ENCODE measurements around the gene SSX2IP. TPM values are rescaled to one million over a fixed set of nuclear protein-coding genes. Genes with fewer than 3 reads are reported as not detected.

SSX2IP gene
- polyA plus RNA-seq, 3 donors: 0.85 to 2.8 (median 2.2) TPM

- intact Hi-C loops (cut with micrococcal nuclease): no loop called here
- Histone ChIP-seq H3K27ac (ENCODE audit: low read depth in 1 of 2, low read length in 2 of 2) (no peak overlapping the region), H3K4me3 (replicated peaks in 1 of 3; ENCODE audit: low read depth in 2 of 3, low read length in 3 of 3) (no peak overlapping the region), H3K27me3 (ENCODE audit: control insufficient read depth in 2 of 2, insufficient read depth in 2 of 2, low read length in 2 of 2) (no peaks in the 10 kb centered on the region), H3K9ac (ENCODE audit: insufficient read depth, low read length, poor library complexity, severe bottlenecking) (no peak overlapping the region), H3K9me3 (replicated peaks in 1 of 2; ENCODE audit: control insufficient read depth in 1 of 2, insufficient read depth in 1 of 2, low read length in 2 of 2) (no peaks in the 10 kb centered on the region), H3K4me1 (ENCODE audit: control insufficient read depth in 1 of 2, insufficient read depth in 2 of 2, low read length in 2 of 2) (no peaks in the 10 kb centered on the region), H3K4me2 (replicated peaks; ENCODE audit: extremely low read depth, low read length, poor library complexity, severe bottlenecking) (no peak overlapping the region), H2AFZ (ENCODE audit: insufficient read depth, low read depth, low read length, poor library complexity, severe bottlenecking) (no peak overlapping the region), H3K79me2 (ENCODE audit: insufficient read depth, low read length) (no peaks in the 10 kb centered on the region), H3K36me3 (replicated peaks in 1 of 2; ENCODE audit: control insufficient read depth in 1 of 2, insufficient read depth in 2 of 2, low read length in 2 of 2) (peaks cover 0 to 5% of the 10 kb centered on the region in 2 donors), H4K20me1 (ENCODE audit: insufficient read depth, low read length) (no peaks in the 10 kb centered on the region)
- Mint-ChIP-seq H3K27me3 (ENCODE audit: low read depth in 3 of 3) (no peaks in the 10 kb centered on the region), H3K36me3 (peaks cover 7 to 20% of the 10 kb centered on the region in 2 donors), H3K4me1 (no peaks in the 10 kb centered on the region), H3K4me3 (no peak overlapping the region), H3K27ac (no peak overlapping the region), H3K9me3 (no peaks in the 10 kb centered on the region)
- WGBS (ENCODE audit: insufficient coverage): 95% methylated on average over 2 of the region's 3 CpGs
- DNase-seq: no peak
- TF ChIP-seq CTCF (IDR thresholded peaks at IDR 0.05): no peak
These were observed 24.5 kb downstream of the SSX2IP start for GRCh38 chr1:84665703-84666317.

GRCh38 chr1:84653130-84653677, 37.1 kb downstream of the SSX2IP start:
- Histone ChIP-seq H3K9me3 (replicated peaks in 1 of 2; ENCODE audit: control insufficient read depth in 1 of 2, insufficient read depth in 1 of 2, low read length in 2 of 2) (no peaks in the 10 kb centered on the region), H2AFZ (ENCODE audit: insufficient read depth, low read depth, low read length, poor library complexity, severe bottlenecking) (no peak overlapping the region), H3K4me3 (replicated peaks in 1 of 3; ENCODE audit: low read depth in 2 of 3, low read length in 3 of 3) (no peak overlapping the region), H3K4me1 (ENCODE audit: control insufficient read depth in 1 of 2, insufficient read depth in 2 of 2, low read length in 2 of 2) (no peaks in the 10 kb centered on the region), H3K36me3 (replicated peaks in 1 of 2; ENCODE audit: control insufficient read depth in 1 of 2, insufficient read depth in 2 of 2, low read length in 2 of 2) (peaks cover 3 to 36% of the 10 kb centered on the region in 2 donors), H3K9ac (ENCODE audit: insufficient read depth, low read length, poor library complexity, severe bottlenecking) (no peak overlapping the region), H3K79me2 (ENCODE audit: insufficient read depth, low read length) (no peaks in the 10 kb centered on the region), H3K27me3 (ENCODE audit: control insufficient read depth in 2 of 2, insufficient read depth in 2 of 2, low read length in 2 of 2) (no peaks in the 10 kb centered on the region), H3K27ac (ENCODE audit: low read depth in 1 of 2, low read length in 2 of 2) (no peak overlapping the region), H4K20me1 (ENCODE audit: insufficient read depth, low read length) (no peaks in the 10 kb centered on the region), H3K4me2 (replicated peaks; ENCODE audit: extremely low read depth, low read length, poor library complexity, severe bottlenecking) (no peak overlapping the region)
- TF ChIP-seq CTCF (IDR thresholded peaks at IDR 0.05): no peak
- no peak overlapping the region for H3K4me3 Mint-ChIP-seq
- H3K36me3 Mint-ChIP-seq: peaks cover 44 to 48% of the 10 kb centered on the region in 2 donors
- H3K4me1 Mint-ChIP-seq: no peaks in the 10 kb centered on the region
- WGBS (ENCODE audit: insufficient coverage): no CpG with 5 or more reads among the region's 2 CpGs
- no peak overlapping the region for H3K27ac Mint-ChIP-seq
- no peak for DNase-seq
- intact Hi-C loops (cut with micrococcal nuclease): no loop called here
- peaks cover 0 to 3% (median 1%) of the 10 kb centered on the region in 3 donors for H3K27me3 Mint-ChIP-seq (ENCODE audit: low read depth in 3 of 3)
- no peaks in the 10 kb centered on the region for H3K9me3 Mint-ChIP-seq

Data from CD14-positive monocyte (primary cell).